T-helper 1 cell (primary cell): ENCODE data around the gene GPR87.

Experiments used
- DNase-seq, 5 donors: peaks; one replicate each; pipeline ENCODE4 v3.0.0-alpha.2; 2012 to 2020

The GPR87 gene

DNA sequence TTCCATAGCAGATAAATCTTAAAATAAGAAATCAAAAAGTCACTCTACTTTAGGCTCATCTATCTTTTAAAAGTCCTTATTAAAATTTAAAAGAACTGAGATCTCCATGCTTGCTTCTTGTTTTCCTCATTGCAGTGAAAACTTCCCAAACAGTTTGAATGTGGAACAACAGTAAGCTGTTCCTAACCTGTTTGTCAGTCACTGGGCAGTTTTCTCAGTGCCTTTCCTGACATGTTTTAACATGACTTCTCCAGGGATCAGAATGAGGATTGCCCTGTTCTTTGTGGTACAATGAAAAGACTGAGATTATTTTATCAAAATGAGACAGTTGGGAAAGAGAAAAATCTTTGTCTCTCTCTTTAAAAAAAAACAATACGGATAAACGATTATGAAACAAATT lies 774 bp downstream of the GPR87 start:
- DNase-seq, result no peak

DNA sequence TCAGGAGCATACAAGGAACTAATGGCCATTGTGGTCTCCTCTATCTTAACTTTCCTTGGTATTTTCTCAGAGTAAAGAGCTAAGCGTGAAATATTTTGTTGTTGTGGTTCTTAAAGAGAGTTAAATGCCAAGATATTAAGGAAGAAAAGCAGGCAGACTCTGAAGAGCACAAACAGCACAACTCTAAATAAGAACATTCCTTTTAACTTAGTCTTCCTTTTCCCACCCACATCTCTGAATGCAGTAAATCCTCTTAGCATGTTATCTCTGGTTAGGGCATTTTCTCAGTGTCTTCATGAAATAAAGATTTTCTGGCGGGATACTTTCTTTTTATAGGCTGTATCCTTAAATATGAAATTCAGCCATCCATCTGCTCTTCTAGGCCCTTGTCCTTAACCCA lies 1.5 kb downstream of the GPR87 start:
- DNase-seq, result no peak

DNA sequence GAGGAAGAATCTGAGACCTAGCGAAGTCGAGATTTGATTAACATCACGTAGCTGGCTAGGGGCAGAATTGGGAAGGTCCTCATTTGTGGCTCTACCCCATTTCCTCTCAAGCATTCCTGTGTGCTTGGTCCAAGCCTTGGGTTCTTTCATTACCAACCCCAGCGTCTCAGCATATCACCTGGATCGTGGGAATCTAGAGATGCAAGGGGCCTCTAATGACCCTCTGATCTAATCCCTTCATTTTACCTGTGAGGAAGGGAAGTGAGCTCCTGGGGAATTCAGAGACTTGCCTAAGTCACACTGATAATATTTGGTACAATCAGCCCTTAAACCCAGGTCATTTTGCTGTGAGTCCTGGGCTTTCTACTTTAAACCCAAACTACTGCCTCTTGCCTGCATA lies 2.0 kb downstream of the GPR87 start:
- DNase-seq, result no peak

DNA sequence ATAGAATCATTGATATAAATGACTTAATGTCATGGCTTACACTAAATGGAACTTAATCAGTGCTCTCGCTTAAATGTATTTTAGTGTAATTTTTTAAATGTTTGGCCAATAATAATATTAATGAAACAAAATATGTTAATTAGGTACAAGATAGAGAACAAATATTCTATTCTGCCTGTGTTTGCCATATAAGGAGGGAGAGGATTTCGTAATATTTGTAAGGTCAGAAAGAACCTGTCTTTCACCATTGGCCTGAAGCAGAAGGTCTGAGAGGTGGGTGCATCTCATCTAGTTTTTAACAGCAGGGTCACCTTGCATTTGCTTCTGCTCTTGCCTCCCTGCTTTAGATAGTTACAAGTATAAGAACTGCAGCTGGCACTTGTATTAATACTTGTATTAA lies 2.5 kb downstream of the GPR87 start:
- no peak for DNase-seq

DNA sequence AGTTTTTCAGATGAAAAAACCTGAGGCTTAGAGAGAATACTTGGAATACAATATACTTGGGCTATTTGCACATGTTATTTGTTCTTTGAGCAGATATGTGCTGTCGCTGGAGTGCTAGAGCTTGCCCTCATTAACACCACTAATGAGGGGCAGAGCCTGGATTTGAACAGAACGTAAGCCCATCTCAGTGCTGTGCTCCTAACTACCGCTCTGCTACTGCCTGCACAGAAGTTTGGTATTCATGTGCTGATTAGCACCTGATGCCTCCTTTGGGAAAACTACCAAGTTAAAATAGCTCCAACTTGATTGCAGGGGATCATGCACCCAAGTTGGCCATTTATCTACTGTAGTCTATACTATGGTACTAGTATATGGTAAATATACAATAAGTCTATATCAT lies 3.6 kb downstream of the GPR87 start:
- no peak for DNase-seq

DNA sequence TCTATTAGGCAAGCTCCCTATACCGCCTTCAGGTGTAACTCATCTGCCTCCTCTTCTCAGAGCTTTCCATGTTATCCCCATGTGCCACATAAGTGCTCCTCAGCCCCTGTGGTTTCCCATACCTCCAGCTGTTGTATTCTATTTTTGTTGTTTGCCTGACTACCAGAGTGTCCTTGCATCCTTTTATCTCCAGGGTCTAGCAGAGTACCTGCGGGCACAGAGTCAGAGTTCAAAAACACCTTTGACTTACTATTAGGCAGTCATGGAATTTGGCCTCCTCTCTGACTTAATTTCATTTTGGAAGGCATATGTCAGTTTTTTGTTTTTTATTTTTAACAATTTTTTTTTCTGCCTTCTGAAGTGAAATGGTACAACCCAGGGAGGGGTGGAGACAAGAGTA lies 7.1 kb downstream of the GPR87 start:
- DNase-seq, result no peak

DNA sequence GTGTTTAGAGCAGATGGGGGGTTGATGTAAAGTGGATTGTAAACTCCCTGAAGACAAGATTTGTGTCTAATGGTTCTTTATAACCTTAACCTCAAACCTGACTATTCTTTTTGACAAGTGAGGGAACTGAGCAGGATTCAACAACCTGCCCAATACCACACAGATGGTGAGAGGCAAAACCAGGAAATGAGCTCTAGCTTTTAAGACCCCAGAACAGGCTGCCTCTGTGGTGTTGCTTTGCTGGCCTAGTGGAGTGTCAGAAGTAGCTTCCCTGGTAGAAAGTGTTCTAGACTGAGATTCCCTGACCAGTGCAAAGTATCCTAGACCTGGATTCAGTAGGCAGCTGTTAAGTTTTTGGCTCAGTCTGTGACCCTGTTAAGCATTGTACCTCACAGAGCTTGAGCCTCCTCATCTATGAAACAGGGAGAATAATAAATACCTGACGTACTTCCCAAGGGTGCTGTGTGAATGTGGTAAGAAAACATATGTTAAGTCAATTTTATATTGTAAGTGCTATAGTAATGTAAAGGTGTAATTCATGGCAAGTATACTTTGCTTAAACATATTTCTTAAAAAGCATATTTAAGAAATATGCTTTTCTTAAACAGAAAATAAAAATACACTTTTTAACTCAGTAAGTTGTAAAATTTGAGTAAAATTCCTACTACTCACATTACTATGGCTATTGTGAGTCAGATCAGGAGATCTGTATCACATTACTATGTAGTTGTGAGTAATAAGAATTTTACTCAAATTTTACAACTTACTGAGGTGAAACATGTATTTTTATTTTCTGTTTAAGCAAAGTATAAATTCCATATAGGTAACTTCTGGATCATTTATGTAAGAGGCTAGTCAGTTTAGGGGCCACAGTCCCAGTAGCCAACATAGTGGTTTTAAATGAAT lies 8.8 kb downstream of the GPR87 start:
- DNase-seq, result no peak

DNA sequence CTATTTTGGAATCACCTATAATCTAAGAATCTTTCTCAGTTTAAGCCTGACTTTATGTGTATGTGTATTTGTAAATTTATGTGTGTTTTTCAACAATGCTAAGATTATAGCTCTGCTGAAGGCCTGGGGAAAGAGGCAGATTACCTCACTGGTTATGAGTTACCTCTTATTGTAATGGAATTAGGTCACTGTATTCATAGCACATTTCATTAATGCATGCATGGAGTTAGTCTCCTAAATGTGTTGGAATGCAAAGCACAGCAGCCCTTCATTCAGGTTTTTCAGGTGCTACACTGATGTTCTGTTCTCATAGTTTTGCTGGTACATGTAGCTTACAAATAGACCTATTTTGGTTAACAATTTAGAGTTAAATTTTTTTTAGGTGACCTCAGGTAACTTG lies 9.5 kb downstream of the GPR87 start:
- DNase-seq, result no peak

DNA sequence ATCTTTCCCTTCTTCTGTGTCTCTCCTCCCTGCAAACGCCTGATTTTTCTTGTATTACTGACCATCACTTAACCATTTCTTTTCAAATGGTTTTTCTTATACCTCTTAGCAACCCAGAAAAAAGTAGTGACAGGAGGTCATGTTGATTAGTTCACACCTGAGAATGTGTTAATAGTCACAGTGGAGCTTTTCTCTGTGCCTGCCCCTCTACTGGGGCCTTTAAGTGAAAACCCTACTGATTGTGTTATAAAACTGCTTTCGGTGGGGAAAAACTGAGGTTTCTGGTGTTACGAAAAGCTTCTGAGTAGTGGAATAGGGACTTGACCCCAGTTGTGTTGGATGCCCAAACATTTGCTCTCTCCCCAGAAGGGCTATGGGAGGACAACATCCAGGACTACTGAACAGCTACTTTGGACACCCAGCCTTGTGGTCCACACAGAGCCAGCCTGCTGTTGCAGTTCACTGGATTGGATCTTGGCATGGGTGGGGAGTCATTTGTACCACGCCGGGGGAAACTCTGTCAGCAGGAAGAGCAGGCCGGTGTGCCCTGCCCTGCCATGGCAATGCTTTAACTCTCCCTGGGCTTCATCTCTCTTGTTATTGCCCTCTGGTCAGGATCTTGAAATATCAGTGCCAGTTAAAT lies 10.3 kb downstream of the GPR87 start:
- no peak for DNase-seq

DNA sequence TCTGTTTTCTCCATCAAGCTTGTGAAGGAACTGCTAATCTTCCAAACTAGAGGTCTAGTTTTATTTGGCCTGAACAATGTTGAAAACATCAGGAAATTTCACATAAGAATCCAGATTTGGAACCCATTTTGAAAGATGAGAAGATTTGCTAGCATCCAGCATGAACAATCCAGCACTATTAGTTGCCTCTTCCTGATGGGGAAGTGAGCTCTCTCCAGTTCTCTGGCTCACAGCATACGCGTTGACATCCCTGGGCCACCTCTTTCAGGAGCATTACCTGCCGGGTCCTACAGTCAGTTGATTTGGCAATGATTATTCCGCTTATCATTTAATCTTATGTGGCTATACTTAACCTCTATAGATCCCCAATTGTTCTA lies 10.9 kb downstream of the GPR87 start:
- no peak for DNase-seq

DNA sequence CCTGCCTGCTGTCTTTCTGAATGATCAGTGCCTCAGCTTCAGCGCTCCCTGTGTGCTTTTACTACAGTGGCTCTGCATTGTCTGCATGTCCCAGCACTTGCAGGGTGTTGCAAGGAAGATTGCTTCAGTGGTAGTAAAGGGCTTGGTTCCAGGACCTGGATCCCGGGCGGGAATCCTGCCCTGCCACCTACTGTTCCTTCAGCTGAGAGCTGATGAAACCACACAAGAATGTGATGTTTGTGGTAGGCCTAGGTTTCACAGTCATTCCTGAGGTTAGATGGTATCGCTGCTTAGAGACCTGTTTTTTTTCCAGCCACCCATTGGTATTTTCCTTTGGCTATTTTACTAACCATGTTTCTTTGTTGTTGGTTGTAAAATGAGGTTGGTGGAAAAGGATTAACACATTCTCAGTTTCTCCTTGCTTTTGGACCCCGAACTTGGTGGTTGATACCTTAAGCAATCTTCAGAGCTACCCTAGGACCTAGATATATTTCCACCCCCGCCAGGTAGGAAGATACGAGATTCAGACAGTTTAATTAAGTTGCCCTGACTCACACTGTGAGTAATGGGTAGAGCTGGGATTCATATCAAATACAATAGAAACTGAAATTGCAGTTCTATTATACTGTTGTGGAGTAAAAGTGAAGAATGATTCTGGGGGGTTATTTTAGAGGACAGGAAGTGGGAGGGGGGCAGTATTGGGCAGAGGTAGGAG lies 11.4 kb downstream of the GPR87 start:
- DNase-seq, result peak in 1 of 5 donors; percentile 20

DNA sequence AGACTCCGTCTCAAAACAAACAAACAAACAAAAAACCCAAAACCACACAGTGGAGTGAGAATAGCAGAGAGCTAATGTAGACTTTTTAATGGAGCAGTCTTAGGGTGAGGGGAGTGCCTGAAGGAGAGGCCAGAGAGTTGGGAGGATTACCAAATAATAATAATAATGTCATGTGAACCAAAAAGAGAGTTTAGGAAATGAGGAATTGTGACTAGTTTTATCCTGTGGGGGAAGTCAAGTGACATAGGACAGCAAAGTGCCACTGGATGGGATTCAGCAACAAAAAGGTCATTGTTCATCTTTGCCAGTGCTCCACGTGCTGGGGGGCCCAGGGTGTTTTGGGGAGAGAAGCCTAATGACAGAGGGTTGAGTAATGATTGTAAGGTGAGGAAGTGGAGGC lies 12.9 kb downstream of the GPR87 start:
- DNase-seq, result no peak

DNA sequence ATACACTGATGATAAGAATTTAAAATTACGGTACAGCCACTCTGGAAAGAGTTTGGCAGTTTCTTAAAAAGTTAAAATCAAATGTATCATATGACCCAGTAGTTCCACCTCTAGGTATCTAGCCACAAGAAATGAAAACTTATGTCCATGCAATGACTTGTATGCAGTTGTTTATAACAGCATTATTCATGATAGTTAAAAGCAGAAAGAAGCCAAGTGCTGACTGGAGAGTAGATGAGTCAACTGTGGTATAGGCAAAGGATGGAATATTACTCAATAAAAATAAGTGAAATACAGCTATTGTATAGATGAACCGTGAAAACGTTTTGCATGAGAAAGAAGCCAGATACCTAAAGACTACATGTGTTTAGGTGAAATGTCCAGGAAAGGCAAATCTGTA lies 14.8 kb downstream of the GPR87 start:
- DNase-seq, result no peak

DNA sequence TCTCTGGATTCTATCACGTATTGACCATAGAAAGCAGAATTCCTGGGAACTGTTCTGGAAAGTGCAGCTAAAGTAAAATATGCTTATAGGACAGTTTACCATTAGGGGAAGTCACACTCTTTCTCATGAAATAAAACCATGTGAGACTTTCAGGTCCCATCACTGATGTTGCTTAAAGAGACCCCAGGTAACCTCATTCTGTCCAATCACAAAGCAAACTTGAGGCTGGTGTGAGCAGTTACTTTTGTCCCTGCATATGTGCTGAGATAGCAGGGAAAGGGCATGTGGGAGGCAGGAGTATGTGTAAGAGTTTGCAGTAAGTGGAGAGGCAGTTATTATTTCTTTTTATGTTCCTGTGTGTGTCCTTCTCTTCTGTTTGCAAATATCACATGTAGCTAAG lies 16.1 kb downstream of the GPR87 start:
- no peak for DNase-seq

DNA sequence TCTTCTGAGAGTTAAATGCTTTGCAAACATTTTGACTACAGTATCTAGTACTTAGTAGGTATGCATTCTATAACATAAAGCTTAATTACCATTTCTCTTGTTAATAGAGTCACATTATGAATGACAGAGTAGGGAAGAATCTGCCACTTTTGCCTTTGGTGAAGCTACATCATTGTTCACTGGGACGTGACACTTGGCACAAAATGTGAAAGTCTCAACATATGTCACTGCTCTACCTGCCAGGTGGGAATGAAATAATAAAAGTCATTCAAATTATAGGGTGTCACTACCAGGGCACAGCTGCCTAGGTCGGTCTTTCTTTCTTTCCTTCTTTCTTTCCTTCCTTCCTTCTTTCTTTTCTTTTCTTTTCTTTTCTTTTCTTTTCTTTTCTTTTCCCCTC lies 17.6 kb downstream of the GPR87 start:
- DNase-seq, result no peak

DNA sequence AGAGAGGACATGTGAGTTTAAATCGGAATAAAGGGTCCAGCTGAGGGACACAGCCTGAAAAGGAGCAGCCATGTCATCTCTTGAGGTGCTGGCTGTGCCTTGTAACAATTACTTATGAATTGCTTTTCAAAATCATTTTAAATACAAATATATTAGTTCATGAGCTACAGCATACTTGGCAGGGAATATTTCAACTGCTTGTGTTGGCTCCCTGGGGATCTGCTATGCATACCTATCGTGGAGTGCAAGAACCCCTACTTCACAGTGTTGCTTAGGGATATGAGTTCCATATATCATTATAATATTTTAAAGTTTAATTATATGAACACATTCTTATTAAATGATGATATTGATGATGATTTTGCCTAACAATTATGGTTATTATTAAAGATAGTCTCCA lies 19.2 kb downstream of the GPR87 start:
- DNase-seq, result no peak

DNA sequence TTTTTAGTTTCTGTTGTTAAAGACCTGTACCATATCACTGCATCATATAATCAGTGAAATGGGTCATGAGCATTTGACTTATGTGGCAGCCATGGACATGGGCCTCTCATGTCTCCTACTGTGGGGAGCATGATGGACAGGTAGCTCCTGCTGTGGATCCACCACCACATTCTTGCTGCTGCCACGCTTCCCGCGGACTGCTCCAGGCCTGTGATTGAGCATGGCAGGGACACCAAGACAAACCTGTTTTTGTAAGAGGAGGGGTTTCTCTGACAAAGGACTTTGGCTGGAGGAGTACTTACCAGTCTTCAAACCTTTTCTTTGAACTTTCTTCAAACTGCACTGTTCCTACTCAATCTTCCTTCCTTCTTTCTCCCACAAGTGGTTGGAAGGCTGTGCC lies 20.4 kb downstream of the GPR87 start:
- DNase-seq, result no peak

DNA sequence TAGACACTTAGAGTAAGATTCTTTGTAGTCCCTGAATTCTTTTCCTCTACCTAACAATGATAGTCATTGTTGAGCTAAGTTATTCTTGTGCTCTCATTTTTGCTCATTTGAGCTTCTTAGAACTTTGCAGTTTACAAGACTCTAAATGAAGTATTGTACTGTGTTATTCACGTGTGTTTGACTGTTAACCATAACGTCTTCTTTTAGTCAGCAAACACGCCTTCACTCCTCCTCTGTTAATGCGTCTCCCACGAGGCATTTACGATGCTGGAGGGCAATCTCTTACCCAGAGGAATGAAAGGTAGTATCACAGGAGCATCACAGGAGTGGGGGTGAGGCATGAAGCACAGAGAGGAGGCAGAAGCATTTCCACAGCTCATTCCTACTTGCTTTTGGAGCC lies 23.5 kb downstream of the GPR87 start:
- no peak for DNase-seq

DNA sequence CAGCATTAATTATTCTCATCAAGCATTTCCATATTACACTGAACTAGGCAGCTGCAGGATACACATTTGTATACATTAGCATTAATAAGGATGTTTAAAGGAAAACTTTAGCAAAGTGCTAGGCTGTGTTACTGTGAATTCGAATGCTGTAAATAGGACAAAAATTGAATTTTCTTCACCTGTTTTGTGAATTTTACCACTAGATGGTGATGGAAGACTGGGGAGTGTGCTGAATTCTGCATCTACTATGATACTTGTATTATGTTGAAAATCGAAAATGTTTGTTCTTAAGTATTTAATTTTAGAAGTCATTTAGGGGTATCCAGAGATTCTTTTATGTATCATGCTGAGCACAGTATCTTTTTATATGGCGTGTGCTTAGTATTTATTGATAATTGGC lies 25.9 kb downstream of the GPR87 start:
- no peak for DNase-seq

DNA sequence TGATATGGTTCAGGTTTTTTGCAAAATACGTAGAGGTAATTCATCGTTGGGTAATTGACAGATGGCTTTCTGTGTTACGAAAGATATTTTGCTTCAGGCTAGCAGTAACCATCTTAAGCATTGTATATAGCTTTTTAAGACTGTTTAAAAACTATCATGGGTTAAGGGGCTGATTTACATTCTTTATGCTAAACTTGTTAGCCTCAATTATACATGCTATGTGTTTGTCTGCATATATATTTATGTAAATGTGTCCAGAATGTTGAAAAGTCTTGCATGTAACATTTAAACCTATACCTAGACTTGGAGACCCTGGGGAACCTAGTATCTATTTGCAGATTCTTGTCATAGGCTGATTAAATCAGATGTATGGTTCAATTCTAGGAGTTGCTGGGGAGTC lies 27.2 kb downstream of the GPR87 start:
- DNase-seq, result no peak

DNA sequence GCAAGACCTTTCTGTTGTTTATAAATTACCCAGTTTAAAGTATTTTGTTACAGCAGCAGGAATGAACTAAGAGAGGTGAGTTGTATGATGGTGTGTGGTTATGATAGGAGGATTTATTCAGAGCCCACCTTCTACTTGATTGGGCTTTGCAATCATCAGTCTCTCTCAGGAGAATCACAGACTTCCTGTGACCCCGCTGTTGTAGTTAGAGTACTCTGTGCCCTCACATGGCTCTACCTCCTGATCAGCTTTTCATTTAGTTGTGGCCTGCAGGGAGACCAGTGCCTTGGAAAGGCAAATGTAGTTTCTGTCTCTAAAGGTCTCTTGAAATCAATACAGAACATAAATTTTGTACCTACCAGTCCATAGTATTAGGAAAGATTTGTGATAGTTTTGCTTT lies 30.7 kb downstream of the GPR87 start:
- DNase-seq, result no peak

DNA sequence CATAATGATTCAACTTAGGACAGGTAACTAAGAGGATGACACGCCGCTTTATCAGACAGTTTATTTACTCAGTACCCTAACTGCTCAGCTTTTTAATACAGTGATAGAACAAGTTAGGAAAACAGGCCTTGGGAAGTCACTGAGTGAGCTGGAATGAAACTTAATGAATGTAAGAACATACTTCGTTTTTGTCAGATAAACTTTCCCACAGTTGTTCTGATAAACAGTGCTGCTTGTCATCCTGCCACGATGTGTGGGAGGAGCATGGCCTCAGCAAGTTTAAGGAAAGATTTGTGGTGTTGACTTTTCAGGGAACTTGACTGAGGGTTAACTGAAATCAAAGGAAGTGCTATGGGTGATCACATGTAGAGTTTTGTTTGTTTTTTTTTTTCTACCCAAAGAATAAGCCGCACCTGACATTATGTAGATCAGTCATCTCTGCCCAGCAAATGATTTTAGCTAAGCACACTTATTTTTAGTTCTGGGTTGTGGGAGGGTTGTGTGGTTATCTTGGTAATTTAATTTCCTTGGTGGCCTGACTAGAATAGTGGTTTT lies 32.6 kb downstream of the GPR87 start:
- DNase-seq, result peak in 1 of 5 donors; percentile 72

DNA sequence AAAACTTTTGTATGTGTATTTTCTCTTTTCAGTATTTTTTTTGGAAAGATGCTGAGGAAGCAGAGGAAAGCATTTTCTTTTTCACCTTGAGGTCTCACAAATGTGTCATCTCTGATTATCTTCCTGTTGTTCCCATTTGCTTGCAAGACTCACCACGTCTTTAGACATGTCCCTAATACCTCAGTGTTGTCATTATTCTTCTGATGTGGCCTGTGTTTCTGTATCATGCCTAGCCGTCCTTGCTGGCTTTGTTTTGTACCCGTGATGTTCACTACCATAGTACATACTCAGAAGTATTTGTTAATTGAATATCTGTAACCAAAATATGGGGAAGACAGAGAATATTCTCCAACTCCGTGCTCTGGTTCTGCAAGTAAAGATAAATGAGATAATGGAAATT lies 33.2 kb downstream of the GPR87 start:
- no peak for DNase-seq

DNA sequence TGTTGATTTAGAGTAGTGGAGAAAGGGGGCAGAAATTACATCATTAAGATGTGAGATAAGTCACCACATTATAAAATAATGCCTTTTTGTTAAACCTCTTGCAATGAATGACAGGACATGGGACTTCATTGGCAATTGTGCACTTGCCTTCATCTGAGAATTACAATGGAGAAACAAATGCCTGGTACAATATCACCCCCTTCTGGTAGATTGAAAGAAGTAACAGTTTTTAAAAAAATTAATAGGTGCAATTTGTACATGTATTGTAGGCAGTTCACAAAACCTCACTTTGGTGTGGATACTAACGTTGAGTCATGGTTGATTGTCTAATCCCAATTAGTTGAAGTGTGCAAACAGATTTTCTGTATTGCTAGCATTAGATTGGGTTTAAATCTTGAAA lies 33.7 kb downstream of the GPR87 start:
- DNase-seq, result peak in 1 of 5 donors; percentile 74
